Trophoblast cell (in vitro differentiated cells and primary cell): ENCODE measurements around the gene SEC14L6.

Experiments used
- DNase-seq, 2 donors: peaks; one replicate each; pipeline ENCODE4 v3.0.0-alpha.2; 2016
- H2AFZ ChIP-seq: 2 replicates; pipeline ENCODE4 v1.6.1; 2013; ENCODE audit warnings: low read length, moderate library complexity, mild to moderate bottlenecking; ENCODE audit not compliant: insufficient read depth, poor library complexity
- H2AK5ac ChIP-seq: 2 replicates; pipeline ENCODE4 v1.6.1; 2013; ENCODE audit warnings: mild to moderate bottlenecking, low read length
- H2BK120ac ChIP-seq: 2 replicates; pipeline ENCODE4 v1.6.1; 2013; ENCODE audit warnings: low read length, mild to moderate bottlenecking, moderate library complexity; ENCODE audit not compliant: insufficient read depth, poor library complexity
- H2BK12ac ChIP-seq: 2 replicates; pipeline ENCODE4 v1.6.1; 2013; ENCODE audit warnings: mild to moderate bottlenecking, low read length, moderate library complexity
- H2BK5ac ChIP-seq: 2 replicates; pipeline ENCODE4 v1.6.1; 2013; ENCODE audit warnings: low read length, low read depth, moderate library complexity, mild to moderate bottlenecking; ENCODE audit not compliant: poor library complexity
- H3K14ac ChIP-seq: 2 replicates; pipeline ENCODE4 v1.6.1; 2013; ENCODE audit warnings: mild to moderate bottlenecking, low read length
- H3K18ac ChIP-seq: 2 replicates; pipeline ENCODE4 v1.6.1; 2013; ENCODE audit warnings: mild to moderate bottlenecking, low read length
- H3K23ac ChIP-seq: 2 replicates; pipeline ENCODE4 v1.6.1; 2013; ENCODE audit warnings: low read length
- H3K27ac ChIP-seq: 2 replicates; pipeline ENCODE4 v1.5.1; 2013; ENCODE audit warnings: low read depth, mild to moderate bottlenecking, inconsistent platforms, low read length, moderate library complexity
- H3K27me3 ChIP-seq: 2 replicates; pipeline ENCODE4 v1.6.1; 2013; ENCODE audit warnings: inconsistent platforms, mild to moderate bottlenecking, low read length, moderate library complexity; ENCODE audit not compliant: insufficient read depth
- H3K36me3 ChIP-seq, 2 experiments: 1 replicate in 1 of 2; 2 replicates in 1 of 2; pipeline ENCODE4 v1.6.1; 2013; ENCODE audit warnings: low read length in 2 of 2, mild to moderate bottlenecking in 2 of 2, moderate library complexity in 1 of 2; ENCODE audit not compliant: insufficient read depth in 2 of 2, control insufficient read depth in 1 of 2
- H3K4ac ChIP-seq: 2 replicates; pipeline ENCODE4 v1.6.1; 2013; ENCODE audit warnings: low read depth, mild to moderate bottlenecking, low read length, moderate library complexity
- H3K4me1 ChIP-seq, 2 experiments: 1 replicate in 1 of 2; 2 replicates in 1 of 2; pipeline ENCODE4 v1.6.1; 2013; ENCODE audit warnings: low read length in 2 of 2, mild to moderate bottlenecking in 2 of 2, moderate library complexity in 1 of 2; ENCODE audit not compliant: insufficient read depth in 2 of 2, control insufficient read depth in 1 of 2
- H3K4me2 ChIP-seq: 2 replicates; pipeline ENCODE4 v1.6.1; 2013; ENCODE audit warnings: inconsistent platforms, mild to moderate bottlenecking, low read length, moderate library complexity
- H3K4me3 ChIP-seq: 2 replicates; pipeline ENCODE4 v1.5.1; 2013; ENCODE audit warnings: mild to moderate bottlenecking, low read depth, low read length, inconsistent platforms
- H3K79me1 ChIP-seq: one replicate; pipeline ENCODE4 v1.6.1; 2013; ENCODE audit warnings: low read length
- H3K79me2 ChIP-seq: 2 replicates; pipeline ENCODE4 v1.6.1; 2013; ENCODE audit warnings: low read length, mild to moderate bottlenecking; ENCODE audit not compliant: control insufficient read depth, insufficient read depth, poor library complexity
- H3K9ac ChIP-seq: 2 replicates; pipeline ENCODE4 v1.6.1; 2013; ENCODE audit warnings: mild to moderate bottlenecking, low read length
- H3K9me3 ChIP-seq: 2 replicates; pipeline ENCODE4 v1.6.1; 2013; ENCODE audit warnings: low read depth, mild to moderate bottlenecking, control low read depth, inconsistent platforms, low read length; ENCODE audit not compliant: insufficient read depth
- H4K12ac ChIP-seq: 2 replicates; pipeline ENCODE4 v1.6.1; 2013; ENCODE audit warnings: low read depth, mild to moderate bottlenecking, low read length, moderate library complexity
- H4K8ac ChIP-seq: 2 replicates; pipeline ENCODE4 v1.6.1; 2013; ENCODE audit warnings: low read depth, mild to moderate bottlenecking, low read length, moderate library complexity
- H4K91ac ChIP-seq: one replicate; pipeline ENCODE4 v1.6.1; 2013; ENCODE audit warnings: low read depth, mild to moderate bottlenecking, low read length, moderate library complexity
- WGBS: extraction: QIAGEN DNeasy Blood & Tissue Kit; methylation state at CpG from one replicate; pipeline ENCODE4 v1.1.7; 2013; ENCODE audit warnings: missing lambda C conversion rate; ENCODE audit not compliant: insufficient read length, insufficient coverage; ENCODE audit errors: extremely low coverage; 5-methylcytosine and 5-hydroxymethylcytosine counted together

Gene SEC14L6

GRCh38 chr22:30591191-30591587, 44.6 kb upstream of the SEC14L6 start:
- H3K23ac ChIP-seq: peak overlapping the region; percentile 12
- H3K14ac ChIP-seq: no peak overlapping the region
- H3K4ac ChIP-seq: peak overlapping the region; percentile 80
- H3K27ac ChIP-seq: no peak overlapping the region
- peak overlapping the region; percentile 91 for H3K9ac ChIP-seq
- H3K9me3 ChIP-seq: no peaks in the 10 kb centered on the region
- H2AFZ ChIP-seq: no peak overlapping the region
- DNase-seq: peak in 1 of 2 donors; percentile 32
- no CpG with 5 or more reads among the region's 14 CpGs for WGBS
- H3K18ac ChIP-seq: no peak overlapping the region
- no peak overlapping the region for H2BK5ac ChIP-seq
- H2AK5ac ChIP-seq: peak overlapping the region; percentile 27
- H4K12ac ChIP-seq: peak overlapping the region; percentile 28
- no peak overlapping the region for H2BK120ac ChIP-seq
- no peaks in the 10 kb centered on the region for H3K79me1 ChIP-seq
- H2BK12ac ChIP-seq: no peak overlapping the region
- peak overlapping the region; percentile 70 for H4K8ac ChIP-seq
- H3K27me3 ChIP-seq: no peaks in the 10 kb centered on the region
- peak overlapping the region; percentile 80 for H3K4me3 ChIP-seq
- peak overlapping the region; percentile 20 for H4K91ac ChIP-seq
- H3K4me2 ChIP-seq: peak overlapping the region; percentile 82
- peaks cover 5% of the 10 kb centered on the region for H3K79me2 ChIP-seq
- H3K36me3 ChIP-seq: peaks cover 27 to 31% of the 10 kb centered on the region in 2 experiments
- H3K4me1 ChIP-seq: peaks cover 0 to 5% of the 10 kb centered on the region in 2 experiments

DNA sequence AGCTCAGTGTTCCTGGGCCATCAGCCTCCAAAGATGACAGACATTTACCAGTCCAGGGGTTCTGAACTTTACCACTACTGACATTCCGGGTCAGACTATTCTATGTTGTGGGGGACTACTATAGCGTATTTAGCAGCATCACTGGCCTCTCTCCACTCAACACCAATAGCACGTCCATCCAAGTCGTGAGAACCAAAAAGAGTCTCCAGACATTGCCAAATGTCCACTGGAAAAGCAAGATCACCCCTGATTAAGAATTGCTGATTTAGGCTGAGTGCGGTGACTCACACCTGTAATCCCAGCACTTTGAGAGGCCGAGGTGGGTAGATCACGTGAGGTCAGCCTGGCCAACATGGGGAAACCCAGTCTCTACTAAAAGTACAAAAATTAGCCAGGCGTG, 39.9 kb upstream of the SEC14L6 start:
- Histone ChIP-seq H3K9ac (no peak overlapping the region), H2BK5ac (no peak overlapping the region), H3K27me3 (no peaks in the 10 kb centered on the region), H3K79me2 (peaks cover 4% of the 10 kb centered on the region), H2AK5ac (no peak overlapping the region), H3K79me1 (no peaks in the 10 kb centered on the region), H2BK12ac (no peak overlapping the region), H3K4me3 (no peak overlapping the region), H4K8ac (no peak overlapping the region), H3K14ac (no peak overlapping the region), H3K4ac (no peak overlapping the region), H3K4me2 (no peak overlapping the region), H3K4me1 (peaks cover 0 to 5% of the 10 kb centered on the region in 2 experiments), H2AFZ (no peak overlapping the region), H3K23ac (no peak overlapping the region), H3K36me3 (peaks cover 69 to 77% of the 10 kb centered on the region in 2 experiments), H4K91ac (no peak overlapping the region), H3K27ac (no peak overlapping the region), H2BK120ac (no peak overlapping the region), H4K12ac (no peak overlapping the region), H3K18ac (no peak overlapping the region), H3K9me3 (no peaks in the 10 kb centered on the region)
- no CpG with 5 or more reads among the region's 8 CpGs for WGBS
- no peak for DNase-seq

GRCh38 chr22:30584441-30584840, 37.9 kb upstream of the SEC14L6 start:
- H3K18ac ChIP-seq: no peak overlapping the region
- H3K14ac ChIP-seq: no peak overlapping the region
- H3K79me1 ChIP-seq: no peaks in the 10 kb centered on the region
- no peak overlapping the region for H4K12ac ChIP-seq
- H2BK12ac ChIP-seq: no peak overlapping the region
- H4K8ac ChIP-seq: no peak overlapping the region
- peaks cover 89 to 96% of the 10 kb centered on the region in 2 experiments for H3K36me3 ChIP-seq
- WGBS: no CpG with 5 or more reads among the region's 15 CpGs
- no peak overlapping the region for H2AFZ ChIP-seq
- no peak overlapping the region for H3K23ac ChIP-seq
- DNase-seq: no peak
- H3K9me3 ChIP-seq: no peaks in the 10 kb centered on the region
- no peaks in the 10 kb centered on the region for H3K4me1 ChIP-seq
- H3K9ac ChIP-seq: no peak overlapping the region
- no peak overlapping the region for H3K4me2 ChIP-seq
- no peak overlapping the region for H3K27ac ChIP-seq
- no peak overlapping the region for H2AK5ac ChIP-seq
- H2BK120ac ChIP-seq: no peak overlapping the region
- H3K4ac ChIP-seq: no peak overlapping the region
- H3K4me3 ChIP-seq: peak overlapping the region; percentile 21
- H3K79me2 ChIP-seq: no peaks in the 10 kb centered on the region
- H4K91ac ChIP-seq: no peak overlapping the region
- no peak overlapping the region for H2BK5ac ChIP-seq
- H3K27me3 ChIP-seq: no peaks in the 10 kb centered on the region

GRCh38 chr22:30582788-30583545, 36.4 kb upstream of the SEC14L6 start:
- Histone ChIP-seq H2BK5ac (no peak overlapping the region), H2BK12ac (no peak overlapping the region)

More at GRCh38 chr22:30582788-30583545, 36.4 kb upstream of the SEC14L6 start:
- no peak overlapping the region for H3K18ac ChIP-seq
- no peak overlapping the region for H3K4me2 ChIP-seq
- no peak overlapping the region for H3K9ac ChIP-seq
- no peak overlapping the region for H3K27ac ChIP-seq
- WGBS: no CpG with 5 or more reads among the region's 13 CpGs
- no peaks in the 10 kb centered on the region for H3K79me2 ChIP-seq
- no peak for DNase-seq
- H3K79me1 ChIP-seq: no peaks in the 10 kb centered on the region
- no peak overlapping the region for H3K14ac ChIP-seq
- H4K12ac ChIP-seq: no peak overlapping the region
- H3K36me3 ChIP-seq: peaks cover 93 to 97% of the 10 kb centered on the region in 2 experiments
- no peak overlapping the region for H3K23ac ChIP-seq
- H2AFZ ChIP-seq: no peak overlapping the region
- no peaks in the 10 kb centered on the region for H3K9me3 ChIP-seq
- no peaks in the 10 kb centered on the region for H3K27me3 ChIP-seq
- H2BK120ac ChIP-seq: no peak overlapping the region
- H3K4ac ChIP-seq: no peak overlapping the region
- H4K8ac ChIP-seq: no peak overlapping the region
- no peak overlapping the region for H3K4me3 ChIP-seq
- no peak overlapping the region for H4K91ac ChIP-seq
- H3K4me1 ChIP-seq: no peaks in the 10 kb centered on the region
- H2AK5ac ChIP-seq: no peak overlapping the region
